ENCODE measurements around the gene MTCL1. TPM values are rescaled to one million over a fixed set of nuclear protein-coding genes. Genes with fewer than 3 reads are reported as not detected.

The MTCL1 gene
- total RNA-seq, 1 experiment from 2014 or later: 50.1 TPM

DNA sequence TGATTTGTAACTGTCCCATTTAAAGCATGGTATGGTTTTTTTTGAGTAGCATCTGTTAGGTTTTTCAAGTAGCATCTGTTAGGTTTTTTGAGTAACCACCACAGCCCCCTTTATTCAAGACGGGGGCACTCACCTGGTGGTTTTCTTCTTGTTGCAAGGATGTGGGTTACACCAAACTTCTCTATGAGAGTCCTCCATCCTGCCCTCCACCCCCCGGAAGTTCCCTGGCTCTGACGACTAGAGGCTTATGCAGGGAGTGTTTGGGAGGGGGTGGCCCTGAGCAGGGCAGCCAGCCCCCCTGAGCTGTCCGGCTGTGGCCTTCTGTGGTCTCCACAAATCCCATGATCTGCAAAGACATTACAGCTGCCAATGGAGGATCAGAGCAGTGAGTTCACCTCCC, 39.3 kb downstream of the MTCL1 start:
- Histone ChIP-seq H3K9me3 (ENCODE audit: control insufficient read depth, insufficient read depth, low read depth, low read length) (no peaks in the 10 kb centered on the region), H3K4me1 (ENCODE audit: control insufficient read depth, insufficient read depth, low read length) (no peaks in the 10 kb centered on the region), H3K36me3 (ENCODE audit: control insufficient read depth, insufficient read depth, low read length) (peaks cover 3% of the 10 kb centered on the region; the same call in 1 of the 2 replicates), H3K4me3 (ENCODE audit: low read depth in 2 of 2, low read length in 2 of 2) (no peak overlapping the region), H3K27ac (ENCODE audit: low read length) (no peak overlapping the region), H3K27me3 (ENCODE audit: control insufficient read depth, insufficient read depth, low read length) (no peaks in the 10 kb centered on the region)
- TF ChIP-seq SIN3A (IDR thresholded peaks at IDR 0.05; ENCODE audit: borderline replicate concordance, insufficient read depth, low read depth, low read length): no peak
- BruUV-seq (replicated peaks): no TSS peak
- ATAC-seq (no peak), DNase-seq (ENCODE audit: low read depth, low spot score) (no peak)
- in situ Hi-C loops (cut with HindIII; ENCODE audit: low pct_unique_long_range_greater_than_20kb, low sequenced_read_pairs): no loop called here
- ChIA-PET CTCF (no interaction called here), POLR2A (no interaction called here)
- intact Hi-C loops (cut with micrococcal nuclease; ENCODE audit: unreplicated experiment): no loop called here

DNA sequence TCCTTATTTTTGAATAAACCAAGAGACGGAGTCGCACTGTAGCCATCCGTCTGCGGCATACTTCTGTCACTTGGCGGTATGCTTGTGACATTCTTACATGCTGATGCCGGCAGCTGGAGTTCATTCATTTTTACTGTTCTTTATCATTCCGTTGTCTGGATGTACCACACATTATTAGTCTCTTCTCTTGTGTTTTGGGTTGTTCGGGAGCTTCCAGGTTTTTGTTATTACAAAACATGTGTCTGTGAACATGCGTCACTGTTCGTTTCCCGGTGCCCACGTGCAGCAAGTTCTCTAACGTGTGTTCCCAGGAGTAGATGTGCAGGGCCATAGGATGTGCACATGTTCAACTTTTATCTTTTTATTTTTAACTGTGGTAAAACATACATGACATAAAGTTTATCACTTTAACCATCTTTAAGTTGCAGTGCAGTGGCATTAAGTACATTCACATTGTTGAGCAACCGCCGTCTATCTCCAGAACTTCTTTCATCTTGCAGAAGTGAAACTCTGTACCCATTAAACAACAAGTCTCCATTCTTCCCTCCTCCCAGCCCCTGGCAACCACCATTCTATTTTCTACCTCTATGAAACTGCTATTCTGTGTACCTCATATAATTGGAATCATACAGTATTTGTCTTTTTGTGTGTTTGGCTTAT, 40.1 kb downstream of the MTCL1 start:
- Histone ChIP-seq H3K4me3 (ENCODE audit: low read depth in 2 of 2, low read length in 2 of 2) (no peak overlapping the region), H3K36me3 (ENCODE audit: control insufficient read depth, insufficient read depth, low read length) (peaks cover 3% of the 10 kb centered on the region; the same call in 1 of the 2 replicates), H3K4me1 (ENCODE audit: control insufficient read depth, insufficient read depth, low read length) (no peaks in the 10 kb centered on the region), H3K27ac (ENCODE audit: low read length) (no peak overlapping the region), H3K27me3 (ENCODE audit: control insufficient read depth, insufficient read depth, low read length) (no peaks in the 10 kb centered on the region), H3K9me3 (ENCODE audit: control insufficient read depth, insufficient read depth, low read depth, low read length) (no peaks in the 10 kb centered on the region)
- intact Hi-C loops (cut with micrococcal nuclease; ENCODE audit: unreplicated experiment): no loop called here
- POLR2A ChIA-PET: no interaction called here
- CTCF ChIA-PET: no interaction called here
- no peak for ATAC-seq
- no peak for DNase-seq (ENCODE audit: low read depth, low spot score)
- no TSS peak for BruUV-seq (replicated peaks)
- no peak for TF ChIP-seq SIN3A (IDR thresholded peaks at IDR 0.05; ENCODE audit: borderline replicate concordance, insufficient read depth, low read depth, low read length)
- no peak for TF ChIP-seq TCF7L2 (IDR thresholded peaks at IDR 0.05; ENCODE audit: low read depth, low read length)
- TF ChIP-seq, protein P1, sequence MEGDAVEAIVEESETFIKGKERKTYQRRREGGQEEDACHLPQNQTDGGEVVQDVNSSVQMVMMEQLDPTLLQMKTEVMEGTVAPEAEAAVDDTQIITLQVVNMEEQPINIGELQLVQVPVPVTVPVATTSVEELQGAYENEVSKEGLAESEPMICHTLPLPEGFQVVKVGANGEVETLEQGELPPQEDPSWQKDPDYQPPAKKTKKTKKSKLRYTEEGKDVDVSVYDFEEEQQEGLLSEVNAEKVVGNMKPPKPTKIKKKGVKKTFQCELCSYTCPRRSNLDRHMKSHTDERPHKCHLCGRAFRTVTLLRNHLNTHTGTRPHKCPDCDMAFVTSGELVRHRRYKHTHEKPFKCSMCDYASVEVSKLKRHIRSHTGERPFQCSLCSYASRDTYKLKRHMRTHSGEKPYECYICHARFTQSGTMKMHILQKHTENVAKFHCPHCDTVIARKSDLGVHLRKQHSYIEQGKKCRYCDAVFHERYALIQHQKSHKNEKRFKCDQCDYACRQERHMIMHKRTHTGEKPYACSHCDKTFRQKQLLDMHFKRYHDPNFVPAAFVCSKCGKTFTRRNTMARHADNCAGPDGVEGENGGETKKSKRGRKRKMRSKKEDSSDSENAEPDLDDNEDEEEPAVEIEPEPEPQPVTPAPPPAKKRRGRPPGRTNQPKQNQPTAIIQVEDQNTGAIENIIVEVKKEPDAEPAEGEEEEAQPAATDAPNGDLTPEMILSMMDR (IDR thresholded peaks at IDR 0.05): no peak
- no peak for TF ChIP-seq POLR2AphosphoS5 (IDR thresholded peaks at IDR 0.05; ENCODE audit: low read depth, low read length)
- TF ChIP-seq, protein P2, sequence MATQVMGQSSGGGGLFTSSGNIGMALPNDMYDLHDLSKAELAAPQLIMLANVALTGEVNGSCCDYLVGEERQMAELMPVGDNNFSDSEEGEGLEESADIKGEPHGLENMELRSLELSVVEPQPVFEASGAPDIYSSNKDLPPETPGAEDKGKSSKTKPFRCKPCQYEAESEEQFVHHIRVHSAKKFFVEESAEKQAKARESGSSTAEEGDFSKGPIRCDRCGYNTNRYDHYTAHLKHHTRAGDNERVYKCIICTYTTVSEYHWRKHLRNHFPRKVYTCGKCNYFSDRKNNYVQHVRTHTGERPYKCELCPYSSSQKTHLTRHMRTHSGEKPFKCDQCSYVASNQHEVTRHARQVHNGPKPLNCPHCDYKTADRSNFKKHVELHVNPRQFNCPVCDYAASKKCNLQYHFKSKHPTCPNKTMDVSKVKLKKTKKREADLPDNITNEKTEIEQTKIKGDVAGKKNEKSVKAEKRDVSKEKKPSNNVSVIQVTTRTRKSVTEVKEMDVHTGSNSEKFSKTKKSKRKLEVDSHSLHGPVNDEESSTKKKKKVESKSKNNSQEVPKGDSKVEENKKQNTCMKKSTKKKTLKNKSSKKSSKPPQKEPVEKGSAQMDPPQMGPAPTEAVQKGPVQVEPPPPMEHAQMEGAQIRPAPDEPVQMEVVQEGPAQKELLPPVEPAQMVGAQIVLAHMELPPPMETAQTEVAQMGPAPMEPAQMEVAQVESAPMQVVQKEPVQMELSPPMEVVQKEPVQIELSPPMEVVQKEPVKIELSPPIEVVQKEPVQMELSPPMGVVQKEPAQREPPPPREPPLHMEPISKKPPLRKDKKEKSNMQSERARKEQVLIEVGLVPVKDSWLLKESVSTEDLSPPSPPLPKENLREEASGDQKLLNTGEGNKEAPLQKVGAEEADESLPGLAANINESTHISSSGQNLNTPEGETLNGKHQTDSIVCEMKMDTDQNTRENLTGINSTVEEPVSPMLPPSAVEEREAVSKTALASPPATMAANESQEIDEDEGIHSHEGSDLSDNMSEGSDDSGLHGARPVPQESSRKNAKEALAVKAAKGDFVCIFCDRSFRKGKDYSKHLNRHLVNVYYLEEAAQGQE (IDR thresholded peaks at IDR 0.05; ENCODE audit: insufficient read depth in 1 of 2, low read depth in 2 of 2, low read length in 1 of 2): no peak
- in situ Hi-C loops (cut with HindIII; ENCODE audit: low pct_unique_long_range_greater_than_20kb, low sequenced_read_pairs): no loop called here

DNA sequence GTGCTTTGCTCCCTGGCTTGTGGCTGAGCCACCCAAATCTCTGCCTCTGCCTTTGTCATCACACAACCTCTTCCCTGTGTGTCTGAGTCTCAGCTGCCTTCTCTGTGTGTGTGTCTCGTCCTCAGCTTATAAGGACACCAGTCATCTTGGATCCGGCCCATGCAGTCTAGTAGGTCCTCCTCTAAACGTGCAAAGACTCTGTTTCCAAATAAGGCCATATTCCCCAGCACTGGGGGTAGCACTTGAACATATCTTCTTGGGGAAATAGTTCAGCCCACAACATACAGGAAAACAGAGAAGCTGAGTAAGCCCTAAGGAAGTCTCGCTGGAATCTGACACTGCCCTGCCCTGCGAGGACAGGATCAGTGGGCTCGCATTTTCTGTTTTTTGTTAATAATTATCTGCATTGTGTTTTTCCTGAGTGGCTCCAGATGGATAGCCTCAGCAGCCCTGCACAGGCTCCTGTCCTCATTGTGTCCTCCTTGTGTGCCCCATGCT, 42.1 kb downstream of the MTCL1 start:
- Histone ChIP-seq H3K27me3 (ENCODE audit: control insufficient read depth, insufficient read depth, low read length) (no peaks in the 10 kb centered on the region), H3K4me3 (ENCODE audit: low read depth in 2 of 2, low read length in 2 of 2) (no peak overlapping the region), H3K36me3 (ENCODE audit: control insufficient read depth, insufficient read depth, low read length) (peaks cover 3% of the 10 kb centered on the region; the same call in 1 of the 2 replicates), H3K9me3 (ENCODE audit: control insufficient read depth, insufficient read depth, low read depth, low read length) (no peaks in the 10 kb centered on the region), H3K4me1 (ENCODE audit: control insufficient read depth, insufficient read depth, low read length) (no peaks in the 10 kb centered on the region), H3K27ac (ENCODE audit: low read length) (no peak overlapping the region)
- ChIA-PET POLR2A (interaction anchor here (0.7 kb wide), 1 partner anchor 142 kb away, joined by 3 read pairs; no protein-coding TSS in a partner anchor), CTCF (no interaction called here)
- in situ Hi-C loops (cut with HindIII; ENCODE audit: low pct_unique_long_range_greater_than_20kb, low sequenced_read_pairs) (no loop called here), intact Hi-C loops (cut with micrococcal nuclease; ENCODE audit: unreplicated experiment) (no loop called here)
- BruUV-seq (replicated peaks): no TSS peak
- no peak for DNase-seq (ENCODE audit: low read depth, low spot score)
- TF ChIP-seq POLR2AphosphoS5 (IDR thresholded peaks at IDR 0.05; ENCODE audit: low read depth, low read length) (no peak), SIN3A (IDR thresholded peaks at IDR 0.05; ENCODE audit: borderline replicate concordance, insufficient read depth, low read depth, low read length) (no peak), TCF7L2 (IDR thresholded peaks at IDR 0.05; ENCODE audit: low read depth, low read length) (no peak)
- TF ChIP-seq, protein P2 (IDR thresholded peaks at IDR 0.05; ENCODE audit: insufficient read depth in 1 of 2, low read depth in 2 of 2, low read length in 1 of 2): no peak
- TF ChIP-seq, protein P1 (IDR thresholded peaks at IDR 0.05): no peak
- ATAC-seq: no peak
